ENCODE data around the gene UST.

Gene UST

GRCh38 chr6:148805777-148806176 is 58.9 kb downstream of the UST start:
- TF ChIP-seq, protein P1, sequence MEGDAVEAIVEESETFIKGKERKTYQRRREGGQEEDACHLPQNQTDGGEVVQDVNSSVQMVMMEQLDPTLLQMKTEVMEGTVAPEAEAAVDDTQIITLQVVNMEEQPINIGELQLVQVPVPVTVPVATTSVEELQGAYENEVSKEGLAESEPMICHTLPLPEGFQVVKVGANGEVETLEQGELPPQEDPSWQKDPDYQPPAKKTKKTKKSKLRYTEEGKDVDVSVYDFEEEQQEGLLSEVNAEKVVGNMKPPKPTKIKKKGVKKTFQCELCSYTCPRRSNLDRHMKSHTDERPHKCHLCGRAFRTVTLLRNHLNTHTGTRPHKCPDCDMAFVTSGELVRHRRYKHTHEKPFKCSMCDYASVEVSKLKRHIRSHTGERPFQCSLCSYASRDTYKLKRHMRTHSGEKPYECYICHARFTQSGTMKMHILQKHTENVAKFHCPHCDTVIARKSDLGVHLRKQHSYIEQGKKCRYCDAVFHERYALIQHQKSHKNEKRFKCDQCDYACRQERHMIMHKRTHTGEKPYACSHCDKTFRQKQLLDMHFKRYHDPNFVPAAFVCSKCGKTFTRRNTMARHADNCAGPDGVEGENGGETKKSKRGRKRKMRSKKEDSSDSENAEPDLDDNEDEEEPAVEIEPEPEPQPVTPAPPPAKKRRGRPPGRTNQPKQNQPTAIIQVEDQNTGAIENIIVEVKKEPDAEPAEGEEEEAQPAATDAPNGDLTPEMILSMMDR (IDR thresholded peaks at IDR 0.05; ENCODE audit: low read depth, low read length) = no peak
- DNase-seq (ENCODE audit: extremely low read depth, low read depth) = no peak

DNA sequence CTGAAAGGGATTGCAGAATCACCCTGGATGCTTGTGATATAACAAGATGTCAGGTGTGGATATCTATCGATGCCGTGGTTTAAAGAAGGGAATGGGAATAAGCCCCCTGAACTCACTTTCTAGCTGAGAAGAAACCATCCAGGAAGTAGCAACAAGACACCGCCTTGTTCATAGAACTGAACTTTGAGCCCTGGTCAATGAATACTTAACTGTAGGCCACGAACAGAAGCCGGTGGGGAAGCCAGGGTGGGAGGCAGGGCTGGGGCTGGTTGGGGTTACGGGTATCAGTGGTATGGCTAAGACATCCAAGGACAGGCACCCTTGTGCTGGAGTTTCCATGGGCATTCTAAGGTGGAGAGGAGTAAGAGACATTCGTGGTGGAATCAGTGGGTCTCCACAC is 61.0 kb downstream of the UST start:
- no peak for DNase-seq (ENCODE audit: extremely low read depth, low read depth)
- TF ChIP-seq, protein P1 (IDR thresholded peaks at IDR 0.05; ENCODE audit: low read depth, low read length) = no peak

GRCh38 chr6:148808786-148809304 is 62.0 kb downstream of the UST start:
- TF ChIP-seq, protein P1 (IDR thresholded peaks at IDR 0.05; ENCODE audit: low read depth, low read length) = no peak
- DNase-seq (ENCODE audit: extremely low read depth, low read depth) = no peak

DNA sequence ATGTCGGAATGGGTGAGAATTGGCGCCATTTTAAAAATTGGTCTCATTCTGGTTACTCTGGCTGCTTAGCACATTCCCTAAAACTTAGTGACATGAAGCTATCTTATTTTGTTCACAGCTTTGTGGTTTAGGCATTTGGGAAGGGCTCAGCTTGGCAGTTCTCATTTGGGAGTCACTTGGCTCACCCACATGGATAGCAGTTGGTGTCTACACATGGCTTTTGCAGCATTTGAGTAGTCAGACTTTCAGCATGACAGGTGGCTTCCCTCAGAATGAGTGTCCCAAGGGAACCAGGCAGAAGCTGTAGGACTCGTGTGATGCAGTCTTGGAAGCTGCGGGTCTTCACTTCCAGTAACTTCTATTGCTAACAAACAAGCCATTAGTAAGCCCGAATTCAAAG is 64.6 kb downstream of the UST start:
- TF ChIP-seq, protein P1 (IDR thresholded peaks at IDR 0.05; ENCODE audit: low read depth, low read length) = no peak

DNA sequence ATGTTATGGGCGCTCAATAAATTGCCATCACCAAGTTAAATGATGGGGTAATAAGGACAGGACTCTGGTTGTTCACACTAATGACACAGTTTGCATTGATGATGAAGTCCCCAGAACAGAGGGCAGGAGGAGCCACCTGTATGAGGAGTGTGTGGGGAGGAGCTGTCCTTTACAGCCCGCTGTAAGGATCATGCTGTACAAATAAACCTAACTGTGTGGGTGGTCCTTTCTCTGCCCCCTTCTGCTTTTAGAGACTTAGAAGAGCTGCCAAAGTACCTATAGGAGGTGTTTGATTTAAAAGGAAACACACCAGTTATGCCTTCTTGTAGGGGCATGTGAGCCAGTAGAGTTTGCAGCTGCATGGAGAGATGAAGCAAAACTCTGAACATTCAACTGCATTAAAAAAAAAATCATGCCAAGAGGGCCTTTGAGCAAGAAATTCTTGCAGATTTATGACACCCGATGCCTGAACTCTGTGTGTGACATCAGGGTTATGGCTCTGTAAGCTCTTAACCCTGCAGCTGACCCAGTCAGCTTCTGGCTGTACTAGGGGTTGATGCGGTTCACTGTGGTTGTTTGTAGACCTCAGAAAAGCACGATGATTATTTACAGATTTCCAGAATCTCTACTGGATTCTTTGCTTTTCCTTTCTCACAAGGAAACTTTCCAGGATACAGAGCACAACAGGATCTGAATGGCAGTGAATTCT is 67.4 kb downstream of the UST start:
- TF ChIP-seq, protein P1 (IDR thresholded peaks at IDR 0.05; ENCODE audit: low read depth, low read length) = no peak
- DNase-seq (ENCODE audit: extremely low read depth, low read depth) = peak; percentile 54

More for the DNA sequence above, 64.6 kb downstream of the UST start:
- no peak for DNase-seq (ENCODE audit: extremely low read depth, low read depth)

GRCh38 chr6:148814869-148815268 is 68.0 kb downstream of the UST start:
- DNase-seq (ENCODE audit: extremely low read depth, low read depth) = no peak
- TF ChIP-seq, protein P1 (IDR thresholded peaks at IDR 0.05; ENCODE audit: low read depth, low read length) = no peak

- DNase-seq (ENCODE audit: extremely low read depth, low read depth) = no peak
- TF ChIP-seq, protein P1 (IDR thresholded peaks at IDR 0.05; ENCODE audit: low read depth, low read length) = no peak
These were observed 69.3 kb downstream of the UST start for GRCh38 chr6:148816117-148816516.
